NCI-H1930 (cell line): ENCODE measurements around the gene RAC3.
"Not testable (repeated sequence)": the region's sequence is repeated elsewhere in the genome, so short reads cannot be mapped to it uniquely, and the experiment has no call there.

Experiments
- DNase-seq, 2 experiments: peaks; one replicate each; lab custom pipeline; 2025; lab: John Stamatoyannopoulos, UW

The RAC3 gene

DNA sequence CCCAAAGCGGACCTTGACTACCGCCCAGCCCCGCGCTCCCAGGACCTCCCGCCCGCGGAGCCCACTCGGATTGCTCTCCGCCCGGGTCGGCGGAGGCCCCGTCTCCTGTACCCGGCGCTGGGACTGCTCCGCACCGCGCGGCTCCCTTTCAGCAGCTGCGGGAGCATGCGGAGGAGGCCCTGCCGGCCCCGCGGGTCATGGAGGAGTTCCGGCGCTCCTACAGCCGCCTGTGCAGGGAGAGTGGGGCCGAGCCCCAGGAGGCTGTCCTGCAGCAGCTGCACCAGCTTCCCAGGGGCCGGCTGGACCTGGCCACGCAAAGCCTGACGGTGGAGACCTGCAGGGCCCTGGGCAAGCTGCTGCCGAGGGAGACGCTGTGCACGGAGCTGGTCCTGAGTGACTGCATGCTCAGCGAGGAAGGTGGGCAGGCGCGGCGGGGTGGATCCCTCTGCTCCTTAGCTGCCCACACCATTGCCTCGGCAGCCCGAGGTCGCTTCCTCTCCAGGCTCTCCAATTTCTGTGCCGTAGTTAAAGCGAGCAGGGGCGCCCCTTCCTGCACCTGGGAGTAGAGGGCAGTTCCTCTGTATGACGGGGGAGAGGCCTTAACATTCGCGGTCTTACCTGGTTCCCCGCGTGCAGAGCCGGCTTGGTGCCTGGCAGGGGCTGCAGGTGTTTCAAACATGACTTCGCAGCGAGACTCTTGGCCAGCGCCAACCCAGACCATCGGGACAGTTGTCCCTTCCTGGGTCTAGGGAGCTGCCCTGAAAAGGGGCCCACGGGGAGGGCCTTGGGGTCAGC is 7.8 kb upstream of the RAC3 start:
- DNase-seq, result peak in 1 of 2 experiments; percentile 49

DNA sequence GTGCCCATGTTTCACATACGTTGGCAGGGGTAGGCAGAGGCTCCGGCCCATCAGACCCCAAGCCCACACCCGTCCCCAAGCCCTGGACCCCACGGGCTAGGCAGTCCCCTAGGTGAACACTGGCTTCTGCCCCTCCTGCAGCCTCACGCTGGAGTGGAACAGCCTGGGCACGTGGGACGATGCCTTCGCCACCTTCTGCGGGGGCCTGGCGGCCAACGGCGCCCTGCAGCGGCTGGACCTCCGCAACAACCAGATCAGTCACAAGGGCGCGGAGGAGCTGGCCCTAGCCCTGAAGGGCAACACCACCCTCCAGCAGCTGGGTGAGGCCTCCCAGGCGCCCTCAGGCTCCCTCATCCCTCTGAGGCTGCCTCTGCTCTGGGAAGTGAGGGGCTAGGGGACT is 6.6 kb upstream of the RAC3 start:
- no peak for DNase-seq

- no peak for DNase-seq
These were observed 5.9 kb upstream of the RAC3 start for GRCh38 chr17:82025401-82026107.

DNA sequence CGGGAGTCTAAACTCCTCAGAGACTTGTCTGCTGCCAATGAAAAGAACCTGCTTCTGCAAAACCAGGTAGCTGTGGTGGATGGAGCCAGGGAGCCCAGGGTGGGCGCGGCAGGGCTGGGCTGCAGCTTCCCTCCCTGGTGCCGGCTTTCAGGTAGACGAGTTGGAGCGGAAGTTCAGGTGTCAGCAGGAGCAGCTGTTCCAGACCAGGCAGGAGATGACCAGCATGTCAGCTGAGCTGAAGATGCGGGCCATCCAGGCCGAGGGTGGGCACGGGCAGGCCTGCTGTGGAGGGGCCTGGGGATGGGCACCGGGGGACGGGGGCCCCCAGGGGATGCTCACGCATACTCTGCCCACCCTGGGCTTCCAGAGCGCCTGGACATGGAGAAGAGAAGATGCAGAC is 3.2 kb upstream of the RAC3 start:
- no peak for DNase-seq

GRCh38 chr17:82028966-82029365 is 2.5 kb upstream of the RAC3 start:
- no peak for DNase-seq

- DNase-seq, result no peak
These were observed 2.1 kb upstream of the RAC3 start for GRCh38 chr17:82029391-82029790.

DNA sequence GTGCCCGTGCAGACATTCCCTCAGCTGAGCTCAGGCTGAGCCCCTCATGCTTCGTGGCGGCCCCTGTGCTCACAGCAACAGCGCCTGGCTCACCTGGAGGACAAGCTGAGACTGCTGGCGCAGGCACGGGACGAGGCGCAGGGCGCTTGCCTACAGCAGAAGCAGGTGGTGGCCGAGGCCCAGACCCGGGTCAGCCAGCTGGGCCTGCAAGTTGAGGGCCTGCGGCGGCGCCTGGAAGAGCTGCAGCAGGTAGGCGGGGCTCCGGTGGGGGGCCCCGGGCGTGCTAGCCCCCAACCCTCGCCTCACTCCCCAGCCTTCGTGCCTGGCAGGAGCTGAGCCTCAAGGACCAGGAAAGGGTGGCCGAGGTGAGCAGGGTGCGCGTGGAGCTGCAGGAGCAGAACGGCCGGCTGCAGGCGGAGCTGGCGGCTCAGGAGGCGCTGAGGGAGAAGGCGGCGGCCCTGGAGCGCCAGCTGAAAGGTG is 1.4 kb upstream of the RAC3 start:
- DNase-seq, result no peak

GRCh38 chr17:82030470-82031302 is 792 bp upstream of the RAC3 start:
- peak; percentile 70 to 82 for DNase-seq

DNA sequence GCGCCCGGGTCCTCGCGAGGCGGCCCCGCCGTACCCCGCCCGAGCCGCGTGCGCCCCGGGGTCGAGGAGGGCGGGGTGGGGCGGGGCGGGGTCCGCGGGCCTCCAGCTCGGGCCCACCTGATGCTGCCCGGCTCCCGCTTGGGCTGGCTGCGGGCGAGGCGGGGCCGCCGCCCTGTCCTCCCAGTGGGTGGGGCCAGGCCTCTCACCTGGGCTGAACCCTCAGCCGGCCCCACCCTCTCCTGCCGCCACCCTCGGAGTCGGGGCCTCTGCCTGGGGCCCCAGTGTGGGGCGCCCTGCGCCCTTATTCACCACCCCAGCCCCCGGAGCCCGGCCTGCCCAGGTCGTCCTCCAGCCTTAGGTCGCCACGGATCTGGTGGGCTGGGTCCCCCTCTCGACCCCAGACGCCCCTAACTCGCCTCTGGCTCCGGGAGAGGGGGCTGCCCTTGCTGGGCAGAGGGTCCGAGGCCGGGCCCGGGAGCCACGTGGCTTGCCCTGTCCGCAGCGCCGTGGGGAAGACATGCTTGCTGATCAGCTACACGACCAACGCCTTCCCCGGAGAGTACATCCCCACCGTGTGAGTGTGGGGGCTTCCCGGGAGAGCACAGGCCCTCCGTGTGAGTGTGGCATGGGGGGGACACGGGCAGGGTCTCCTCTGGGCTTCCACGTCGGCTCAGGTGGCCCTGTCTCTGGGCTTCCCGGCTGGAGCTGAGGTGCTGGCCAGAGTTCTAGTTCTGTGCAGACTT is 578 bp downstream of the RAC3 start:
- peak; percentile 52 to 59 for DNase-seq

- DNase-seq, result no peak
These were observed 2.0 kb downstream of the RAC3 start for GRCh38 chr17:82033359-82034085.

DNA sequence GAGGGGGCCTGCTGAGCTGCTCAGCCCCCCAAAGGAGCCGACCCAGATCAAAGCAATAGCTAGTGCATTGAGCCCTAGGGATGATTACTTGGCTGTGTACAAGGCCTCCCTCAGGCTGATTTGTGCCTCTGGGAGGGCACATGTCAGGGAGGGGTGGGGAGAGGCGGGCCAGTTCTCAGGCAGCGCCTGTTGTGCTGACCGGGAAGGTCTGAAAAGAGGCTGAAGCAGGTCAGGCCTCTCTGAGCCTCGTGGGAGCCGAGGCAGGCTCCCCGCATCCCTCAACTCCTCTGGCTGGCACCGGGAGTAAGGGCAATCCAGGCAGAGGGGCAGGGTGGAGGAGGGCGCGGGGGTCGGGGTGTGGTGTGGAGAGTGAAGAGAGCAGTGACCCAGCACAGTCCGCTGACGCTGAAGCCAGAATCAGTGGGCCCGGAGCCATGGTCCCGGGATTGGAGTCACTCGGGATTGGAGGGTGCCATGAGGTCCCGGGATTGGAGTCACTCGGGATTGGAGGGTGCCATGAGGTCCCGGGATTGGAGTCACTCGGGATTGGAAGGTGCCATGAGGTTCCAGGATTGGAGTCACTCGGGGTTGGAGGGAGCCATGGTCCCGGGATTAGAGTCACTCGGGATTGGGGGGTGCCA is 3.0 kb downstream of the RAC3 start:
- DNase-seq, result no peak

DNA sequence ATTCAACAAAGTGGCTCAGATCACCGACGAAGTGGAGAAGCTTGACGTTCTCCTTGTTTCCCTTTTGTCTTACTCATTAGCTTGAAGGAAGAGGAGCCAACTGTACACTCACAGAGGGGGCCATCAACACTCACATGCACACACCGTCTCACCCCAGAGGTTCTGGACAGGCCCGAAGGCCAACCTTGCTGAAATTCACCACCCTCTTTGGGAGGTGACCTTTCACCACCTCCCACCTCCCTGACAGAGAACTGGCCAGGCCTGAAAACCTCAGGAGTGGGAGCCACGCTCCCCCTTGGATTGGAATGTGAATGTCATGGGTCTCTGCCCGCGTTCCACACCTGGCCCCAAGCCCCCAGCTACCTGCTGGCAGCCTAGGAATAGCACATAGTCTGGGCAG is 4.0 kb downstream of the RAC3 start:
- no peak for DNase-seq

DNA sequence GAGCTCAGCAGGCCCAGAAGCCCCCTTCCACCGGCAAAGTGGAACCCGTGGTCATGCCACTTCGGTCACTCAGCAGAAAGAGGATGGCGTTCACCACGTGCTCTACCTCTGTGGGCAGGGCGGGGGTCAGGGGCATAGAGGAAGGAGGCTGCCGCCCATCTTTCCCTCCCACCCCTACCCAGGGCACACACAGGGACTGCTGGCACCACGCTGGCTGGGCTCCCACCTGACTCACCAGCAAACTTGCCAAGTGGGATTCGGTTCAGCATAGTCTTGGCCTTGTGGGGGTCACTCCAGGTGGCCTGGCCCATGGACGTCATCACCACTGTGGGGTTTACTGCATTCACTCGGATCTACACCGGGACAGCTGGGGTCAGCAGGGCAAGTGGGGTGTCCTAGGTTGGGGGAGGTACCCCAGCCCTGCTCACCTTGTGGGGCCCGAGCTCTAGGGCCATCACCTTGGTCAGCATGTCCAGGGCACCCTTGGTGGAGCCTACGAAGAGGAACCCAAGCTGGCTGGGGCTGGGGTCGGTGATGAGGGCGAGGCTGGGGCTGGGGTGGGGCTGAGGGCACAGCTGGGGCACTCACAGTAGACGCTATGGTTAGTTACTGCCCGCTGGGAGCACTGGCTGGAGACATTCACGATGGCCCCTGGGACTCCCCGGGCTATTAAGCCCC is 4.6 kb downstream of the RAC3 start:
- DNase-seq, result no peak

- no peak for DNase-seq
These were observed 5.2 kb downstream of the RAC3 start for GRCh38 chr17:82036634-82037091.

DNA sequence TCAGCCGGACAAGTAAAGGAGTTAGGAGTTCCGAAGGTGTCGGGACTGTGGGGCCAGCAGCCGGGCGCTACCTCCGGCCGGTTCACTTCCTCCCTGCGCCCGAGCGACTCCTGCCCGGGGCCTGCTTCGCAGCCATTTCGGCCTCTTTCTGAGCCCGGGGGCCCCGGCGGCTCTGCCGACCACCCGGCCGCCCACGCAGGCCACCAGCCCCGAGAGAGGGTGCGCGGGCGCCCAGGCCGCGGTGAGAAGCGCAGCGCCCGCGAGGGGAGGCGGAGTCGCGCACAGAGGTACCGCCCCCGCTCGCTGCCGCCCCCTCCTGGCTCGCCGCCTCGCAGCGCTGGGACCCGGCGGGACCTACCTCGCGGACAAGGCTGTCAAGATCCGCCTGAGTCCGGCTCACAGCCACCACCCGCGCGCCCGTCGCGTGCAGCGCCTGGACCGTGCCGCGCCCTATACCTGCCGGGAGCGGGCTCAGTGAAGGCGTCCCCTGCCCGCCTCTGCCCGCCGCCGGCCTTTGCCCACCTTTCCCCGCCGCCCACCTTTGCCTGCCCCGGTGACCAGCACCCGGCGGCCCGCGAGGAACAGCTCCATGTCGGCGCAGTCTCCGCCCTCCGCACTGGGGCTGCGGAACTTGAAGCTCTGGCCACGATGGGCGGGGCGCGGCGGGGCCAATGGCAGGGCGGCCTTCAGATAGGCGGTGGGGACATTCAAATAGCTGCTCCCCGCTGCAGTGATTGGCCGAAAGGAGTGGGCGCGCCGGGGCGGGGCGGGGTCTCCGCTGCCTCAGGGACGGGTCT is 5.8 kb downstream of the RAC3 start, which contains the start of gene DCXR:
DCXR (minus strand) TSS at position 606 of the 797 bp plus-strand sequence; CDS start at position 591, 15 bp downstream.
- DNase-seq, result peak; percentile 98

DNA sequence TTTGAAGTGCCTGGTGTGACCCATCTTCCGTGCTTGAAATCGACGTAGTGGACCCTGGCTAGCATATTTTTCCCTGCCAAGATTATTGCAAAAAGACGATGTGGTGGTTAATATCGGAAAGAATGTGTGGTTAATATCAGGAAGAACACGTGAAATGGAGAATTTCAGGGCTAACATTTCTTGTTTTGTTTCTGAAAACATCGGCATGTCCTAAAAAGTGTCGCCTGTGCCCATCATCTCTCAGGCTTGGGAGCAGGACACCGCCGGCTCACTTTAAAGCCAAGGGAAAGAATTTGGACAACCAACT is 6.4 kb downstream of the RAC3 start:
- DNase-seq, result no peak

DNA sequence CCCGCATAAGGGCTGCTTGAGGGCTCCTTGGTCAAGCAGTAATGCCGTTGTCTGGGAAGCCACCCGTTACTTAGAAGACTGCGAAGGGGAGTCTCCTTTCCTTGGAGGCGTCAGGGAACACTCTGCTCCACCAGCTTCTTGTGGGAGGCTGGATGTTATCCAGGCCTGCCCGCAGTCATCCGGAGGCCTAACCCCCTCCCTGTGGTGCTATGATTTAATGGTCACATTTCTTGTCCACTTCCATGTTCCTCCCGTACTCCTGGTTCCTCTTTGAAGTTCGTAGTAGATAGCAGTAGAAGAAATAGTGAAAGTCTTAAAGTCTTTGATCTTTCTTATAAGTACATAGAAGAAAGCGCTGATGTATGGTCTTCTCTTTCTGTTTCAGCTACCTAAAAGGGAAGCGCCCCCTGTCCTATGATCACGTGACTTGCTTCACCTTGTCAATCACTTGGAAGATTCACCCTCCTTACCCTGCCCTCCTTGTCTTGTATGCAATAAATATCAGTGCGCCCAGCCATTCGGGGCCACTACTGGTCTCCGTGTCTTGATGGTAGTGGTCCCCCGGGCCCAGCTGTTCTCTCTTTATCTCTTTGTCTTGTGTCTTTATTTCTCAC is 7.4 kb downstream of the RAC3 start:
- DNase-seq, result not testable (repeated sequence)

DNA sequence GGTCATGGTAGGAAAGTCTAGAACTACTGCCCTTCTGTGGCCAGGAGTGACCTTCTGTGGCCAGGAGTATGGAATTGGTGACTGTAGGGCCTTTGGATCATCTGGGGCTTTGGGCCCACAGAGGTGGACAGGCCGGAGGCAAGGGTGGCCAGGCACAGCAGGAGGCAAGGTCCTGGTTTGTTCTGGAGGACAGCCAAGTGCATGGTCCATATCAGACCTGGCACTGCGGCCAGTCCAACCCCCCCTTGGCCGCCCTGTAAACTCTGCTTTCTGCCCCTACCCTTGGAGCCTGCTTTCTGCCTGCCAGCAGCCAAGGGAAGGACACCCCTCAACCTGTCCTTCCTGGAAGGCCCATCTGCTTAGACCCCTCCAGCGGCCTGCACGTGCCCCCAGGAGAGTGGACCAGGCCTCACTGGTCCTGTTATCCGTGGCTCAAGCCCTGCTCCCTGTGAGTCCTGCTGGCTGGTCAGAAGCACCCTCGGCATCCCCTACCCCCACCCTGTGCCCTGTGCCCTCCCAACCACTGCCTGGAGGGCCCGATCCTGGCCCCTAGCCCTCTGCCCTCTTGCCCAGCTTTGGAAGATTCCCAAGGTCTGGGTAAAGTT is 8.3 kb downstream of the RAC3 start:
- DNase-seq, result no peak
